Measurements from ENCODE around the gene ACSF2. TPM values are rescaled to one million over a fixed set of nuclear protein-coding genes. Genes with fewer than 3 reads are reported as not detected.

Gene ACSF2
- total RNA-seq, 1 experiment from 2014 or later, result 11.2 TPM

GRCh38 chr17:50522766-50523165, 96.7 kb downstream of the ACSF2 start:
- DNase-seq (ENCODE audit: low read depth, low spot score), result no peak
- in situ Hi-C loops (cut with HindIII; ENCODE audit: low pct_unique_long_range_greater_than_20kb, low sequenced_read_pairs), result no loop called here

GRCh38 chr17:50523208-50523607, 97.2 kb downstream of the ACSF2 start:
- no peak for DNase-seq (ENCODE audit: low read depth, low spot score)
- in situ Hi-C loops (cut with HindIII; ENCODE audit: low pct_unique_long_range_greater_than_20kb, low sequenced_read_pairs), result no loop called here

Small RNA genes lying within 50 kb of the gene (small RNA-seq; reads per million reads assigned to genes)
- gene RF00019, result 0 reads per million in 2 experiments

Other genes with a start within 250 kb of the ACSF2 start
- 0.03 TPM in 2 replicates for gene COL1A1, start 224.6 kb upstream of the ACSF2 start, total RNA-seq (2014; rRNA removed; shearing (Covaris generic))
- gene TMEM92, start 151.8 kb upstream of the ACSF2 start, total RNA-seq (2014; rRNA removed; shearing (Covaris generic)), result 0.08 and 1.3 TPM in 2 replicates
- gene XYLT2, start 80.1 kb upstream of the ACSF2 start, total RNA-seq (2014; rRNA removed; shearing (Covaris generic)), result 31.7 and 34.2 TPM in 2 replicates
- gene MRPL27, start 53.0 kb upstream of the ACSF2 start, total RNA-seq (2014; rRNA removed; shearing (Covaris generic)), result 107 and 120 TPM in 2 replicates
- 9.9 and 13.0 TPM in 2 replicates for gene EME1, start 53.0 kb upstream of the ACSF2 start, total RNA-seq (2014; rRNA removed; shearing (Covaris generic))
- 174 and 177 TPM in 2 replicates for gene LRRC59, start 28.7 kb upstream of the ACSF2 start, total RNA-seq (2014; rRNA removed; shearing (Covaris generic))
- gene CHAD, start 42.7 kb downstream of the ACSF2 start, total RNA-seq (2014; rRNA removed; shearing (Covaris generic)), result not detected in 2 replicates
- gene RSAD1, start 52.6 kb downstream of the ACSF2 start, total RNA-seq (2014; rRNA removed; shearing (Covaris generic)), result 35.7 and 41.4 TPM in 2 replicates
- 0.32 and 1.5 TPM in 2 replicates for gene MYCBPAP, start 82.2 kb downstream of the ACSF2 start, total RNA-seq (2014; rRNA removed; shearing (Covaris generic))
- 0.03 TPM in 1 of 2 replicates, not detected in the other for gene EPN3, start 106.5 kb downstream of the ACSF2 start, total RNA-seq (2014; rRNA removed; shearing (Covaris generic))
- gene SPATA20, start 121.0 kb downstream of the ACSF2 start, total RNA-seq (2014; rRNA removed; shearing (Covaris generic)), result 46.6 and 50.9 TPM in 2 replicates
- not detected in 2 replicates for gene CACNA1G, start 134.5 kb downstream of the ACSF2 start, total RNA-seq (2014; rRNA removed; shearing (Covaris generic))
- gene ABCC3, start 208.7 kb downstream of the ACSF2 start, total RNA-seq (2014; rRNA removed; shearing (Covaris generic)), result not detected in 2 replicates

Data from SK-MEL-5 (cell line).